WTC11 (cell line): ENCODE measurements around the gene TOR1AIP2. TPM values are rescaled to one million over a fixed set of nuclear protein-coding genes. Genes with fewer than 3 reads are reported as not detected.

Source experiments
- ATAC-seq: fragments of 200-7000 bp; cut with Tn5 transposase; 2 replicates; pipeline ENCODE4 v1.10.0; 2021; ENCODE audit warnings: mild to moderate bottlenecking, moderate library complexity
- CTCF ChIA-PET: fragments of 300-600 bp; sonication (Branson Sonifier 250); formaldehyde crosslinking; loops from one replicate; lab custom pipeline; 2021; ENCODE audit warnings: antibody characterized with exemption; lab: Charles Lee
- POLR2A ChIA-PET: fragments of 350-600 bp; sonication (Branson Sonifier 250); formaldehyde crosslinking; loops from one replicate; lab custom pipeline; 2021; ENCODE audit warnings: antibody characterized with exemption; lab: Charles Lee
- DNase-seq: peaks from one replicate; pipeline ENCODE4 v3.0.0; 2021; ENCODE audit warnings: low spot score
- H3K27ac Mint-ChIP-seq: 2 replicates; pipeline ENCODE4 v1.8.0; 2021; ENCODE audit warnings: mixed read lengths
- H3K27me3 Mint-ChIP-seq: 2 replicates; pipeline ENCODE4 v1.8.0; 2021; ENCODE audit warnings: low read depth, mild to moderate bottlenecking, moderate library complexity, mixed read lengths
- H3K36me3 Mint-ChIP-seq: 2 replicates; pipeline ENCODE4 v1.8.0; 2021; ENCODE audit warnings: mixed read lengths
- H3K4me1 Mint-ChIP-seq: 2 replicates; pipeline ENCODE4 v1.8.0; 2022; ENCODE audit warnings: mixed read lengths
- H3K4me3 Mint-ChIP-seq: 2 replicates; pipeline ENCODE4 v1.8.0; 2021; ENCODE audit warnings: mild to moderate bottlenecking, moderate library complexity, mixed read lengths
- H3K9me3 Mint-ChIP-seq: 2 replicates; pipeline ENCODE4 v1.8.0; 2021; ENCODE audit warnings: mixed read lengths
- CDX4 ChIP-seq: fragments of 250-450 bp; sonication (Bioruptor Pico); IDR thresholded peaks from 2 replicates; pipeline ENCODE4 v1.9.0; 2021; ENCODE audit warnings: moderate library complexity, mild to moderate bottlenecking, inconsistent platforms, borderline replicate concordance
- CREM ChIP-seq: sonication (generic); formaldehyde crosslinking; IDR thresholded peaks from 2 replicates; pipeline ENCODE4 v1.8.1; 2022; ENCODE audit warnings: mild to moderate bottlenecking, missing genetic modification reagents, moderate library complexity
- E2F5 ChIP-seq: sonication (generic); formaldehyde crosslinking; IDR thresholded peaks from 2 replicates; pipeline ENCODE4 v1.8.1; 2022; ENCODE audit warnings: mild to moderate bottlenecking, moderate library complexity, missing genetic modification reagents
- EMX1 ChIP-seq: fragments of 250-450 bp; sonication (Bioruptor Pico); IDR thresholded peaks from 2 replicates; pipeline ENCODE4 v1.8.0; 2021; ENCODE audit warnings: mild to moderate bottlenecking
- FOXP1 ChIP-seq: sonication (generic); formaldehyde crosslinking; IDR thresholded peaks from 2 replicates; pipeline ENCODE4 v1.8.0; 2022; ENCODE audit warnings: missing genetic modification reagents, mild to moderate bottlenecking, moderate library complexity, borderline replicate concordance
- KAT7 ChIP-seq: sonication (generic); formaldehyde crosslinking; IDR thresholded peaks from 2 replicates; pipeline ENCODE4 v1.8.1; 2023; ENCODE audit warnings: missing genetic modification reagents, mild to moderate bottlenecking, borderline replicate concordance
- NR1H2 ChIP-seq: sonication (generic); formaldehyde crosslinking; IDR thresholded peaks from 2 replicates; pipeline ENCODE4 v1.9.0; 2021; ENCODE audit warnings: mild to moderate bottlenecking, moderate library complexity, missing genetic modification reagents
- PRRX2 ChIP-seq: fragments of 250-450 bp; sonication (Bioruptor Pico); IDR thresholded peaks from 2 replicates; pipeline ENCODE4 v1.8.0; 2021; ENCODE audit warnings: mild to moderate bottlenecking
- STAT6 ChIP-seq: sonication (generic); formaldehyde crosslinking; conservative IDR thresholded peaks from 2 replicates; pipeline ENCODE4 v1.8.1; 2023; ENCODE audit warnings: mild to moderate bottlenecking, low read depth, missing genetic modification reagents, moderate library complexity
- TEAD1 ChIP-seq: sonication (generic); formaldehyde crosslinking; IDR thresholded peaks from 2 replicates; pipeline ENCODE4 v1.8.0; 2022; ENCODE audit warnings: mild to moderate bottlenecking, missing genetic modification reagents
- TP53 ChIP-seq: sonication (generic); formaldehyde crosslinking; IDR thresholded peaks from 2 replicates; pipeline ENCODE4 v1.8.1; 2023; ENCODE audit warnings: mild to moderate bottlenecking, missing genetic modification reagents
- ZNF138 ChIP-seq: sonication (generic); formaldehyde crosslinking; conservative IDR thresholded peaks from 2 replicates; pipeline ENCODE4 v1.8.1; 2022; ENCODE audit warnings: mild to moderate bottlenecking, moderate library complexity, missing genetic modification reagents
- ZNF219 ChIP-seq: sonication (generic); formaldehyde crosslinking; IDR thresholded peaks from 2 replicates; pipeline ENCODE4 v1.8.0; 2023; ENCODE audit warnings: missing genetic modification reagents, mild to moderate bottlenecking, borderline replicate concordance
- ZNF423 ChIP-seq: fragments of 250-450 bp; sonication (Bioruptor Pico); IDR thresholded peaks from 2 replicates; pipeline ENCODE4 v2.1.2; 2022; ENCODE audit warnings: mild to moderate bottlenecking, moderate library complexity
- total RNA-seq: library from RNA; stranded (reverse); gene quantifications from 3 replicates; pipeline ENCODE4 v1.2.3, GENCODE V29; 2021
- TF ChIP-seq, protein P1 (sequence below): fragments of 250-450 bp; sonication (Bioruptor Pico); IDR thresholded peaks from 2 replicates; pipeline ENCODE4 v1.9.0; 2021; ENCODE audit warnings: mild to moderate bottlenecking, borderline replicate concordance
- TF ChIP-seq, protein P2 (sequence below): fragments of 250-450 bp; sonication (Bioruptor Pico); conservative IDR thresholded peaks from 2 replicates; pipeline ENCODE4 v1.9.0; 2021; ENCODE audit warnings: mild to moderate bottlenecking
- TF ChIP-seq, protein P3 (sequence below): sonication (generic); formaldehyde crosslinking; conservative IDR thresholded peaks from 2 replicates; pipeline ENCODE4 v1.8.1; 2022; ENCODE audit warnings: mild to moderate bottlenecking, missing genetic modification reagents
- TF ChIP-seq, protein P4 (sequence below): fragments of 200-600 bp; IDR thresholded peaks from 2 replicates; pipeline ENCODE4 v1.8.0; 2022; ENCODE audit warnings: antibody characterized with exemption
- TF ChIP-seq, protein P5 (sequence below): sonication (generic); formaldehyde crosslinking; IDR thresholded peaks from 2 replicates; pipeline ENCODE4 v1.8.1; 2023; ENCODE audit warnings: mild to moderate bottlenecking, moderate library complexity, missing genetic modification reagents

The TOR1AIP2 gene
- total RNA-seq, 1 experiment from 2014 or later, result 57.2 TPM

DNA sequence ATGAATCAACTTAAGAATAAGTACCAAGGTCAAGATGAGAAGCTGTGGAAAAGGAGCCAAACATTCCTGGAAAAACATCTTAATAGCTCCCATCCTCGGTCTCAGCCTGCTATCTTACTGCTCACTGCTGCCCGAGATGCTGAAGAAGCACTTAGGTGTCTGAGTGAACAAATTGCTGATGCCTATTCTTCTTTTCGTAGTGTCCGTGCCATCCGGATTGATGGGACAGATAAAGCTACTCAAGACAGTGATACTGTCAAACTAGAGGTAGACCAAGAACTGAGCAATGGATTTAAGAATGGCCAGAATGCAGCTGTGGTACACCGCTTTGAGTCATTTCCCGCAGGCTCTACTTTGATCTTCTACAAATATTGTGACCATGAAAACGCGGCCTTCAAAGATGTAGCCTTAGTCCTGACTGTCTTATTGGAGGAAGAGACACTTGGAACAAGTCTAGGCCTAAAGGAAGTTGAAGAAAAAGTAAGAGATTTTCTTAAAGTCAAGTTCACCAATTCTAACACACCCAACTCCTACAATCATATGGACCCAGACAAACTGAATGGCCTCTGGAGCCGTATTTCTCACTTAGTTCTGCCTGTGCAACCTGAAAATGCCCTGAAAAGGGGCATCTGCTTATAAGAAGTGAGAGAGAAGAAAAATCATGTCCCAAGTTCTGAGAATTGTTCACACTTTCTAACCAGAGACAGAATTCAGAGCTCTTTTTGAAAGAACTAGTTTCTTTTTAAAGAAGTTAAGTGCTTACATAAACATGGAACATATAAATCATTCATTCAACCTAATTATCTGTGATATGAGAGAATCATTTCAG lies 40.2 kb upstream of the TOR1AIP2 start:
- H3K27ac Mint-ChIP-seq, result no peak overlapping the region
- peaks cover 24% of the 10 kb centered on the region for H3K36me3 Mint-ChIP-seq
- no peak for TF ChIP-seq PRRX2 (CRISPR knock-in tag)
- TF ChIP-seq, protein P1, sequence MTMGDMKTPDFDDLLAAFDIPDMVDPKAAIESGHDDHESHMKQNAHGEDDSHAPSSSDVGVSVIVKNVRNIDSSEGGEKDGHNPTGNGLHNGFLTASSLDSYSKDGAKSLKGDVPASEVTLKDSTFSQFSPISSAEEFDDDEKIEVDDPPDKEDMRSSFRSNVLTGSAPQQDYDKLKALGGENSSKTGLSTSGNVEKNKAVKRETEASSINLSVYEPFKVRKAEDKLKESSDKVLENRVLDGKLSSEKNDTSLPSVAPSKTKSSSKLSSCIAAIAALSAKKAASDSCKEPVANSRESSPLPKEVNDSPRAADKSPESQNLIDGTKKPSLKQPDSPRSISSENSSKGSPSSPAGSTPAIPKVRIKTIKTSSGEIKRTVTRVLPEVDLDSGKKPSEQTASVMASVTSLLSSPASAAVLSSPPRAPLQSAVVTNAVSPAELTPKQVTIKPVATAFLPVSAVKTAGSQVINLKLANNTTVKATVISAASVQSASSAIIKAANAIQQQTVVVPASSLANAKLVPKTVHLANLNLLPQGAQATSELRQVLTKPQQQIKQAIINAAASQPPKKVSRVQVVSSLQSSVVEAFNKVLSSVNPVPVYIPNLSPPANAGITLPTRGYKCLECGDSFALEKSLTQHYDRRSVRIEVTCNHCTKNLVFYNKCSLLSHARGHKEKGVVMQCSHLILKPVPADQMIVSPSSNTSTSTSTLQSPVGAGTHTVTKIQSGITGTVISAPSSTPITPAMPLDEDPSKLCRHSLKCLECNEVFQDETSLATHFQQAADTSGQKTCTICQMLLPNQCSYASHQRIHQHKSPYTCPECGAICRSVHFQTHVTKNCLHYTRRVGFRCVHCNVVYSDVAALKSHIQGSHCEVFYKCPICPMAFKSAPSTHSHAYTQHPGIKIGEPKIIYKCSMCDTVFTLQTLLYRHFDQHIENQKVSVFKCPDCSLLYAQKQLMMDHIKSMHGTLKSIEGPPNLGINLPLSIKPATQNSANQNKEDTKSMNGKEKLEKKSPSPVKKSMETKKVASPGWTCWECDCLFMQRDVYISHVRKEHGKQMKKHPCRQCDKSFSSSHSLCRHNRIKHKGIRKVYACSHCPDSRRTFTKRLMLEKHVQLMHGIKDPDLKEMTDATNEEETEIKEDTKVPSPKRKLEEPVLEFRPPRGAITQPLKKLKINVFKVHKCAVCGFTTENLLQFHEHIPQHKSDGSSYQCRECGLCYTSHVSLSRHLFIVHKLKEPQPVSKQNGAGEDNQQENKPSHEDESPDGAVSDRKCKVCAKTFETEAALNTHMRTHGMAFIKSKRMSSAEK (CRISPR knock-in tag), result no peak
- ChIA-PET CTCF (no interaction called here), POLR2A (no interaction called here)
- no peaks in the 10 kb centered on the region for H3K9me3 Mint-ChIP-seq
- DNase-seq (no peak), ATAC-seq (no peak)
- H3K27me3 Mint-ChIP-seq, result no peaks in the 10 kb centered on the region
- peaks cover 21% of the 10 kb centered on the region for H3K4me1 Mint-ChIP-seq
- H3K4me3 Mint-ChIP-seq, result no peak overlapping the region

DNA sequence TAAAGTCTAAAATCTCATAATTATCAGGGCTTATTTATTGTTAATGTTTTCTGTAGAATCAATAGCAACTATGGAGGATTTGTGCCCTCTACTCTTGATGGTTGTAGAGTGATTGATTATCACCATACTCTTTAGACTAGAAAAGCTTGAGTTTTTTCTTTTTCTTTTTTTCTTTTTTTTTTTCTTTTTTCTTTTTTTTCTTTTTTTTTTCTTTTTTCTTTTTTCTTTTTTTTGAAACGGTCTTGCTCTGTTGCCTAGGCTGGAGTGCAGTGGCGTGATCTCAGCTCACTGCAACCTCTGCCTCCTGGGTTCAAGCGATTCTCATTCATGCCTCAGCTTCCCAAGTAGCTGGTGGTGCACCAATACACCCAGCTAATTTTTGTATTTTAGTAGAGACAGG lies 34.2 kb upstream of the TOR1AIP2 start:
- H3K4me1 Mint-ChIP-seq, result no peaks in the 10 kb centered on the region
- 0 out of 2 replicates have a peak, but pooled peaks cover 6% of the 10 kb centered on the region for H3K9me3 Mint-ChIP-seq
- peaks cover 20% of the 10 kb centered on the region for H3K36me3 Mint-ChIP-seq
- no peak overlapping the region for H3K4me3 Mint-ChIP-seq
- CTCF ChIA-PET, result interaction anchor here (0.7 kb wide), 1 partner anchor 188 kb away, joined by 3 read pairs; no protein-coding TSS in a partner anchor
- ATAC-seq (no peak), DNase-seq (no peak)
- POLR2A ChIA-PET, result no interaction called here
- no peaks in the 10 kb centered on the region for H3K27me3 Mint-ChIP-seq
- no peak overlapping the region for H3K27ac Mint-ChIP-seq
- TF ChIP-seq NR1H2 (CRISPR knock-in tag), result no peak
- no peak for TF ChIP-seq ZNF423 (CRISPR knock-in tag)
- no peak for TF ChIP-seq KAT7
- TF ChIP-seq, protein P2, sequence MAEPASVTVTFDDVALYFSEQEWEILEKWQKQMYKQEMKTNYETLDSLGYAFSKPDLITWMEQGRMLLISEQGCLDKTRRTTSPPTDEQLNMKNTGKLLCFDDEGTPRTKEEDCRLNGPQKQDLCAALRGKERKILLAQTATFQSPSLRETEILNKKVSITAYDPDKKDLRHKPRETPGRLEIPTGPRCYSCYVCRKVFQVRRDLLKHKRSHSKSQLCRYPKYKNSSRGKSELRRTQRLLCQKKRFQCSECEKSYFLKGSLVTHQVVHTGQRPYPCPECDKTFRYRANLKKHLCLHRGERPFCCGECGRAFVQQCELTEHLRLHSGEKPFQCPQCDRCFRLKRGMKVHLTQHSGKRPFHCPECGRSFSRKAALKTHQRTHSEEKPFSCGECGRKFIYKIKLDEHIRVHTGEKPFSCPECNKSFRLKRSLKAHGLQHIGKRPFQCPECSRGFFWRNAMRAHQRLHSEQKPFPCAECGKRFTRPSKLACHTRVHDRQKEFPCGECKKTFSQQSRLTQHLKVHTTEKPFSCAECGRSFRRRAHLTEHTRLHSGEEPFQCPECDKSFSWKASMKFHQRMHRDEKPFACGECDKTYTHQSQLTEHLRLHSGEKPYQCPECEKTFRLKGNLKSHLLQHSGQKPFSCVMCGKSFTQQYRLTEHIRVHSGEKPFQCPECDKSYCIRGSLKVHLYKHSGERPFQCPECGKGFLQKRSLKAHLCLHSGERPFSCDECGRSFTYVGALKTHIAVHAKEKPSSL (CRISPR knock-in tag), result no peak
- no peak for TF ChIP-seq CREM (CRISPR knock-in tag)
- TF ChIP-seq E2F5 (CRISPR knock-in tag), result no peak
- TF ChIP-seq FOXP1 (CRISPR knock-in tag), result no peak
- TF ChIP-seq, protein P3, sequence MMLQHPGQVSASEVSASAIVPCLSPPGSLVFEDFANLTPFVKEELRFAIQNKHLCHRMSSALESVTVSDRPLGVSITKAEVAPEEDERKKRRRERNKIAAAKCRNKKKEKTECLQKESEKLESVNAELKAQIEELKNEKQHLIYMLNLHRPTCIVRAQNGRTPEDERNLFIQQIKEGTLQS (CRISPR knock-in tag), result no peak
- TF ChIP-seq, protein P4, sequence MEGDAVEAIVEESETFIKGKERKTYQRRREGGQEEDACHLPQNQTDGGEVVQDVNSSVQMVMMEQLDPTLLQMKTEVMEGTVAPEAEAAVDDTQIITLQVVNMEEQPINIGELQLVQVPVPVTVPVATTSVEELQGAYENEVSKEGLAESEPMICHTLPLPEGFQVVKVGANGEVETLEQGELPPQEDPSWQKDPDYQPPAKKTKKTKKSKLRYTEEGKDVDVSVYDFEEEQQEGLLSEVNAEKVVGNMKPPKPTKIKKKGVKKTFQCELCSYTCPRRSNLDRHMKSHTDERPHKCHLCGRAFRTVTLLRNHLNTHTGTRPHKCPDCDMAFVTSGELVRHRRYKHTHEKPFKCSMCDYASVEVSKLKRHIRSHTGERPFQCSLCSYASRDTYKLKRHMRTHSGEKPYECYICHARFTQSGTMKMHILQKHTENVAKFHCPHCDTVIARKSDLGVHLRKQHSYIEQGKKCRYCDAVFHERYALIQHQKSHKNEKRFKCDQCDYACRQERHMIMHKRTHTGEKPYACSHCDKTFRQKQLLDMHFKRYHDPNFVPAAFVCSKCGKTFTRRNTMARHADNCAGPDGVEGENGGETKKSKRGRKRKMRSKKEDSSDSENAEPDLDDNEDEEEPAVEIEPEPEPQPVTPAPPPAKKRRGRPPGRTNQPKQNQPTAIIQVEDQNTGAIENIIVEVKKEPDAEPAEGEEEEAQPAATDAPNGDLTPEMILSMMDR, result no peak
- TF ChIP-seq ZNF138, result no peak
- no peak for TF ChIP-seq CDX4 (CRISPR knock-in tag)
- no peak for TF ChIP-seq TEAD1 (CRISPR knock-in tag)
- no peak for TF ChIP-seq STAT6 (CRISPR knock-in tag)
- TF ChIP-seq ZNF219, result no peak
- TF ChIP-seq TP53 (CRISPR knock-in tag), result no peak
- TF ChIP-seq, protein P5, sequence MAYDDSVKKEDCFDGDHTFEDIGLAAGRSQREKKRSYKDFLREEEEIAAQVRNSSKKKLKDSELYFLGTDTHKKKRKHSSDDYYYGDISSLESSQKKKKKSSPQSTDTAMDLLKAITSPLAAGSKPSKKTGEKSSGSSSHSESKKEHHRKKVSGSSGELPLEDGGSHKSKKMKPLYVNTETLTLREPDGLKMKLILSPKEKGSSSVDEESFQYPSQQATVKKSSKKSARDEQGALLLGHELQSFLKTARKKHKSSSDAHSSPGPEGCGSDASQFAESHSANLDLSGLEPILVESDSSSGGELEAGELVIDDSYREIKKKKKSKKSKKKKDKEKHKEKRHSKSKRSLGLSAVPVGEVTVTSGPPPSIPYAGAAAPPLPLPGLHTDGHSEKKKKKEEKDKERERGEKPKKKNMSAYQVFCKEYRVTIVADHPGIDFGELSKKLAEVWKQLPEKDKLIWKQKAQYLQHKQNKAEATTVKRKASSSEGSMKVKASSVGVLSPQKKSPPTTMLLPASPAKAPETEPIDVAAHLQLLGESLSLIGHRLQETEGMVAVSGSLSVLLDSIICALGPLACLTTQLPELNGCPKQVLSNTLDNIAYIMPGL, result no peak
- no peak for TF ChIP-seq EMX1 (CRISPR knock-in tag)
